Activated T-helper 17 cell treated with anti-CD3 and anti-CD28 coated beads, Interleukin-2, amount 50 U/mL, for 72 hours (primary cell): Measurements from ENCODE around the gene SLC16A12. TPM values are rescaled to one million over a fixed set of nuclear protein-coding genes. Genes with fewer than 3 reads are reported as not detected.

Source experiments
- total RNA-seq, 2 donors: library from RNA; stranded (reverse); gene quantifications; one replicate each; pipeline ENCODE4 v1.2.3, GENCODE V29; 2022

Gene SLC16A12
- total RNA-seq, 2 donors from 2014 or later, result not detected

Other genes with a start within 250 kb of the SLC16A12 start
- gene IFIT2, start 233.5 kb downstream of the SLC16A12 start, total RNA-seq, result 1 to 10 TPM; 2.0 to 3.2 TPM
- gene IFIT3, start 207.6 kb downstream of the SLC16A12 start, total RNA-seq, result 1 to 10 TPM; 2.5 to 4.3 TPM
- not detected for gene IFIT1B, start 157.5 kb downstream of the SLC16A12 start, total RNA-seq
- gene IFIT1, start 143.0 kb downstream of the SLC16A12 start, total RNA-seq, result under 1 TPM; 0.58 to 0.84 TPM
- gene IFIT5, start 121.0 kb downstream of the SLC16A12 start, total RNA-seq, result 1 to 10 TPM; 5.6 to 7.1 TPM
- 1 to 10 TPM; 3.6 to 4.2 TPM for gene PANK1, start 109.6 kb upstream of the SLC16A12 start, total RNA-seq
- gene KIF20B, start 166.0 kb upstream of the SLC16A12 start, total RNA-seq, result 10 to 100 TPM; 49.2 to 80.3 TPM